ENCODE measurements around the gene LENEP.

- no peak for TF ChIP-seq POLR2A (IDR thresholded peaks at IDR 0.05; ENCODE audit: low read depth, low read length)
- TF ChIP-seq POLR2AphosphoS5 (IDR thresholded peaks at IDR 0.05; ENCODE audit: low read depth, low read length), result no peak
- no peak for TF ChIP-seq TAF1 (IDR thresholded peaks at IDR 0.05; ENCODE audit: low read depth, low read length)
These were observed 37.5 kb downstream of the LENEP start for GRCh38 chr1:155030899-155031298.

All from GM12891 (cell line).